H4 (cell line): ENCODE data around the gene NFKB1. TPM values are rescaled to one million over a fixed set of nuclear protein-coding genes. Genes with fewer than 3 reads are reported as not detected.
A peak's percentile ranks its signal among the peaks of the same experiment; 100 is the strongest.

Source experiments
- DNase-seq: peaks from one replicate; pipeline ENCODE4 v3.0.0-alpha.2; 2015; ENCODE audit warnings: low spot score
- total RNA-seq: library from RNA; depleted of rRNA; stranded (reverse); fragments of >200 nt; shearing (Covaris generic); gene quantifications from 2 replicates; pipeline ENCODE4 v1.2.3, GENCODE V29; 2014

NFKB1 gene
- total RNA-seq, 1 experiment from 2014 or later, result 16.4 TPM

DNA sequence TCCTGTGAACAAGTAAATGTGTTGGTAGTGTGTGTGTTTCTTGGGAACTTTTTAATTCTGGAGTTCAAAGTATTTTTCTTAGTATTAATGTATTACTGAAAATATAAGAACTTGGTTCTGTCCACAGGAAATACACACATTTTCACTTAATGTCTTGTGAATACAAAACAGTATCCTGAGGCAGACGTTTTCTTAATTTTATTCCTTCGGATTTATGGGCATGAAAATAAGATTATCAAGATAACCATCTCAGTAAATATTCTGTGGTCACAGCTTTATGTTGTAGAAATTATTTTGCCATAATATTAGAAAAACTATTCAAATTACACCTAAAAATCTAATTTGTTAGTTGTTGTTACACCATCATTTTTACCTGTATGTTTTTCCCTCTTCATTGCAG is 29.8 kb downstream of the NFKB1 start:
- DNase-seq, result no peak

DNA sequence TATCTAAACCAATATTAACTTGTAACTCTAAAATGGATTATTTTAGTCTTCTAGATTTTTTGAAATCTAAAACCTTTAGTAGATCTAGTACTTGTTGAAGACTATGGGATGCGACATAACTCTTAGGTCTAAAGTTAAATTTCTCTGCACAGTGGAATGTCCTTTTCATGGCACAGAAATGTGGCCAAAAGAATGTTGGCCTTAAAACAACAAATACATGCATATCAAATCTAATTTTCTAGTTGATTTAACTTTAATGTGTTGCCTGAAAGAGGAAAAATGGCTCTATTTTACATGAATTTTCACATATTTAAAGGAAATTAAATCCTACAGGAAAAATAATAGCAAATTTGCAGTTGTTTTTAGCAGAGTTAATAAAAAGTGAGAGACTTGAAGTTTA is 30.3 kb downstream of the NFKB1 start:
- no peak for DNase-seq

DNA sequence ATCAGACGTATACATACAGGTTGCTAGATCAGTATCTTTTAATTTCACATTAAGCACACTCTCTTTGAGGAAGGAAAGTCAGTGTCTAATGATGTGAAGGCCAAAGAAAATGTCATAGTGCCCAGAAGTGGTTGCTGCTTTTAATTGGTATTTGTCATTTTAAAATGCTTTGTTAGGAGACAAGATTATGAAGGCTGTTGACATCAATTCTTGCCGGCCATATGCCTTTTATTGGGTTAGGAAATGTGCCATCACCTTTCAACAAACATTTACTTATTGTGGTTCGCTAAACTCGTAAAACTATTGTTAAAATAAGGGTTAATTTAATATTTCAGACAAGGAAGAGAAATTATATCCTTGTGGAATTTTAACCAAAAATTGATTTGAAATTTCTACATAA is 32.2 kb downstream of the NFKB1 start:
- DNase-seq, result no peak

- no peak for DNase-seq
Measured at GRCh38 chr4:102533904-102534303, 32.7 kb downstream of the NFKB1 start.

DNA sequence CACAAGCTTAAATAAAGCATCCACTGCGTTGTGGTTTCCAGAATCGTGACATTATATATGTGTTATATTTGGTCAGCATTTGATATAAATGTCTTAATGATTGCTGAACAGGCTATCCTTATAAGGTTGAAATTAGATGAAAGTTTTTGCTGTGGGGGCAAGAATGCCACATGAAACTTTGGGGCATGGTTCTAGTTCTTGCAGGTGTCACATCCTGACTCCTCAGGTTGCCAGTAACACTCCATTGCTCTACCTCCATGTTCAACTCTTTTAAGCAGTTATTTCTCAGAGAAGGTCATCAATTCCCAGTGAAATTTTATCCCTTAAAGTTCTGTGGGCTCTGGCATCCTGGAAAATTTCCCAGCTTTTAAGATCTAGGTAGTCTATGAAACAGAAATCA is 33.7 kb downstream of the NFKB1 start:
- no peak for DNase-seq

DNA sequence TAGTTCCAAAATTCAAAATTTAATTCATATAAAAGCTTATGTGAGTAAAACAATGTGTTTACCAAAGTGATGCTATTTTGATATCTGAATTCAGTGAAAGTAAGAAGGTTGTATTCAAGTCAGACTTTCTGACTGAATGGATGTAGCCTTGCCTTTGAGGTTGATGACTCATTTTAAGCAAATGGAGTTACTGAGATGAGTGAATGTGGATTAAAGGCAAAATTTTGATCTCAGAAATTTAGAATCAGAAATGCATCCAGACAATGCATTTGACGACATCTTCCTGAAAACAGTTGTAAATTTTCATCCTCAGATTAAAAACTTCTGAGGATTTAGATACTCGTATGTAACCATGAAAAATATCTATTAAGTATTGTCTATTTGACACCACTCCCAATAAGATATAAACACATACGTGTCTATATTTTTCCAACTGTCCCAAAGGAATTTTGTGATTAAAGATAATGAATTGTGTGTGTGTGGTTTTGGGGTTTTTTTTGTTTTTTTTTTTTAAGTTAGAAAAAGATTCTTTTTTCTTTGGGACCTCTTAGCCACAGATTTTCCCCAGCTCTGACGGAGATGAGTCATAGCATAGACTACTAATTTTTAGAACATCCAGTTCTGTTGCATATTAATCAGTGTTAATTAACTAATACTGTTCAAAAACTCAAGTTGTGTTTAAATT is 34.4 kb downstream of the NFKB1 start:
- peak; percentile 55 for DNase-seq

GRCh38 chr4:102536768-102537167 is 35.6 kb downstream of the NFKB1 start:
- no peak for DNase-seq

GRCh38 chr4:102537269-102537668 is 36.1 kb downstream of the NFKB1 start:
- DNase-seq, result no peak

GRCh38 chr4:102541697-102542096 is 40.5 kb downstream of the NFKB1 start:
- no peak for DNase-seq

- DNase-seq, result no peak
Measured at GRCh38 chr4:102543030-102543928, 42.1 kb downstream of the NFKB1 start.

- DNase-seq, result no peak
Measured at GRCh38 chr4:102546635-102547034, 45.5 kb downstream of the NFKB1 start.

DNA sequence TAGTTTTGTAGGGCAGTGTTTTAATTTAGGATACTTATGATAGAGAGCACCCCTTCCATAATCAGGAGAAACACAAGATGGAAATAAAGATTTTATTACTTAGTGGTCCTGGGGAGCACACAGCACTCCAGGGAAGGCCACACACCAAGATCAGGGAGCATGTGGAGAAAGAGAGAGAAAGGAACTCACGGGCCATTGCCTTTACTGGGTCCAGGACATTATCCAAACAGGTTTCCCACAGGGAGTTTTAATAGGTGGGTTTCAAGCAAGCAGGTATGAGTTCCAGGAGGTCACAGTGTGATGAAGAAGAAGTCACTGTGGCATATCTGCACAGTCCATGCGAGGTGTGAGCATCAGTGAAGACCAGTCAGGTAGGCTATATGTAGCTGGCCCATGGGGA is 46.8 kb downstream of the NFKB1 start:
- DNase-seq, result no peak

DNA sequence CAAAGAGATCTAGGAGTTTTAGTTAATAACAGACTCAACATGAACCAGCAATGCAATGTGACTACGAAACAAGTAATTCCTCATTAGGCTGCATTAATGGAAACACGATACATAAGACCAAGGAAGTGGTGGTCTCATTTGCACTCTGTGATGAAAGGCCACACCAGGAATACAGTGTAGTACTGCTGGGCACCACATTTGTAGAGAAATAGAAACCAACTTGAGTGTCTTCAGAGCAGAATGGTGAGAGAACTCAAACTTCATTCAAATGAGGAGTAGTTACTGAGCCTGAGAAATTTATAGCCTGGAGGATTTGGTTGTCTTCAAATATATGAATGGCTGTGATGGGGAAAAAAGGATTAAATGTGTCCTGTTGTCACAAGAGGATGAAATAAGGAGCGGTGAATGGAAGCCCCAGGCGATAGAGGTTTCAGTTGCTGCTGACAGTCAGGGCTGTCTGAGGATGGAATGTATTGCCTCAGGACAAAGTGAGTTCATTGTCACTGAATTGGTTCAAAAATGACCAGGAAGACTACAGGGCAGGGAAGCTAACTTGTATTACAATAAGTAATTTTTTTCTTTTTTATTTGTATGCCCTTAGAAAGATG is 50.9 kb downstream of the NFKB1 start:
- no peak for DNase-seq

- no peak for DNase-seq
Measured at GRCh38 chr4:102552781-102553180, 51.6 kb downstream of the NFKB1 start.

DNA sequence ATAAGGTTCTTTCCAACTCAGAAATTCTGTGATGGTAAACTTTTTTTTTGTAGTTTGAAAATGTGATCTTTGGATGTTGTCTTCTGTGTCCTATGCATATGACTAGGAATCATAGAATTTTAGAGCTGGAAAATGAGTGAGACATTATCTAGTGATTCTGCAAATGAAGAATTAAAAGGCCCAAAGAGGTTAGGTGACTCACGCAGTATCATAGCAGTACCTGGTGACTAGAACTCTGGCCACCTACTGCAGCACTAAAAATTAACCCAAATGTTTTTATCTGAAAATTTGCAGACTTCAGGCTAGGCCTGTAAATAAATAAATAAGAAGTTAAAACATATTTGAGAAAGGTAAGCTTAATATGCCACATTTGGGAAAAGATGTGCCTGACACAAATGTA is 52.8 kb downstream of the NFKB1 start:
- DNase-seq, result no peak

DNA sequence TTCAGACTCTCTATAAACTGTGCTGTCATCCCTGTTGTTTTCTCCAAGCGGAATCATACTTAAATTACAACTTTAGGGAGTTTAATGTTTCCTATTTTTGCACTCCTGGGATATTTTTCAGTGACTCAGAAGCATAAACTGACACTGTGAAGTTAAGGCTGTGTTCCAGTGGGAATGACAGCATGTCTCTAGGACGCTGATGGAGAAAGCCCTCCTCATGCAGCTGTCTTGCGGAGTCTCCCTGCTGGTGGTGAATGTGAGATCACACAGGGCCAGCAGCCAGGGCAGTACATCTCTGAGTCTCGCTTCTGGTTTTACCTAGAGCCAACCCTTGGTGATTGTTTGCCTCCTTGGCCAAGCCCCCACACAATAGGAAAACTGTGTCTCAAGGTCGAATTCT is 53.3 kb downstream of the NFKB1 start:
- DNase-seq, result no peak

DNA sequence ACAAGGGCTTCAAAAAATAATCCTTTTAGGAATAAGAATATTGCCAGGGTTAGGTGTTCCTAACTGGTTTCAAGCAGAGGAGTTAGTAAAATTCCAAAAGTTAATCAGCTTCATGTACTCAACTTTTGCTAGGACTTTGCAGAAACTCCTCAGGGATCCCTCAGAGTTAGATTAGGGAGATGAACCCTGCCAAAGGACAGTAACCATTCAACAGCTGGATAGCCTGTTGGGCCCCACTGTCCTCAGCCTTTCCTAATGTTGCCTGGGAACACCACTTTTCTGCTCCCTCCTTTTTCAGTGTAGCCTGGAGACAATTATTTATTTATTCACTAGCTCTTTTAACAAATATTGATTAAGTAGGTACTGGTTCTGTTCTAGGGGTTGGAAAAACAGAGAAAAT is 53.8 kb downstream of the NFKB1 start:
- DNase-seq, result no peak

GRCh38 chr4:102557636-102558035 is 56.5 kb downstream of the NFKB1 start:
- DNase-seq, result no peak

GRCh38 chr4:102560115-102560514 is 59.0 kb downstream of the NFKB1 start:
- DNase-seq, result no peak

DNA sequence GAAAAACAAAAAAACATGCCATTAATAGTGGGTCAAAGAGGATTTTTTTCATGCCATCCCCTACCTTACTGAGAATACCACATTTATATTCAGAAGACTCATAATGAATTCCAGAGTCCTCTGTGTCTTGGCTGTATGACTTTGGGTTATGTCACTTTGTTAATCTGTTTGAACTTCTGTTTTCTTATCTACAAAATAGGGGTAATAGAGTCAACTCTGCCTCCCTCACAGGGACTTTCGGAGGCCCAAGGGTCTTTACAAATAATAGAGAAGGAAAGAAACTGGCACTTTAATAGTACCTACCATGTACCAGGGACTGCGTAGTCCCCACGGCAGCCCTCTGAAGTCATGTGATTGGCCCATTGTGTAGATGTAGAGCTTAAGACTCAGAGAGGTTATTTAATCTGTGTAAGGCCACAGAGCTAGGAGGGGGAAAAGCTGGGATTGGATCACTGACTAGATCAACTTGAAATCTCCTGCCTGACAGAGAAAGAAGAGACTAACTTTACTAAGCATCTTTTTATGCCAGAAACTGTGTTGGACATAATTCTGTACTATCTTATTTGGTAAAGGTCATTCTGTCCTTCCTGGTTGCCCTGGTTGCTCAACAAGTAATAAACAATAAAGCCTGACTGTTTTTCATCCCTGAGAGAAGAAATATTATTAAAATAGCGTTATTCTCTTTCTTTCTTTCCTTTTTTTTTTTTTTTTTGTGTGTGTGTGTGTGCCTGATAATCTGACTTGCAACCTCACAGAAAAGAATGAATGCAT is 59.6 kb downstream of the NFKB1 start:
- no peak for DNase-seq

DNA sequence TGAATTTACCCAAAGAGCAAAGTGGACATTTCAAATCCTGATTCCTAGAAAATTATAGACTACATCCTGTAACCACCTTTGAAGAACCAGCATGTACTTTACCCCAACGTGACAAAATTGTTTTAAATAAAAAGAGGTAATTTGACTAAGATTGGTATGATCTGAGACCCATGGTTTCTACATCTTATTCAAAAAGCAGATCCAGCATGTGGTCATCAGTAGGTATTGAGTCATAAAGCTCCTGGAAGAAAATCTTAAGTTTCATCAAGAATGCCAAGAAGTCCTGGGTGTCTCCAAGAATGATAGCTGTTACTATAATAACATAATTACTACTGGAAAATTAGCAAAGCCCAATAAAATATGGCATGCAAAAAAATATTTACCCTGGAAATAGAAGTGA is 61.8 kb downstream of the NFKB1 start:
- DNase-seq, result no peak

DNA sequence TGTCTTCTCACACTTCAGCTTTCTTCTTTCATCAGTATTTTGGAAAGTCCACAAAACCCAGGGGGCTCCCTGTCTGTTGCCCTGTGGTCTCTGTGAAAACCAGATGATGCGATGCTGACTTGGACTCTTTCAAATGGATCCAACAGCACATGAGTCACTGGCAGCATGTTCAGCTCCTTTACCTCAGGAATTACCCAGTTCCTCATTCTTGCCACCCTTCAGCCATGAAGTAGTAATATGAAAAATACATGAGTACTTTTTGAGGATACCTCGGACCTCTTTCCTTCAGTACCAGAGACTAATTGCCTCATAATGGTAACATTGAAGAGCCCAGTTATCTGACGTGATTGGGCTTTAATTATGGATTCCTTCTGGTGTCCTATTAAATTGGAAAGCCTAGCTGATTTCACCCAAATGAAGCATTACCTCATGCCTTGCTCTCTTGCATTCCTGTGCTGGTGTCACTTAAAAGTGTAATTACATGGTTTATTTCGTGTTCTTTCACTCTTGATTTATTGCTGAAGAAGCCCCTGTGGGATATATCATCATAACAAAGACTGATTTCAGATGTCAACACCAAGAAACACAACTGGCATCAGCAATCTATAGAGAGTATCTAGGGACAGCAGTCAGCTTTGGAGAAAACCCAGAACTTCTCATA is 63.4 kb downstream of the NFKB1 start:
- DNase-seq, result no peak
